Measurements from ENCODE around the gene RGS9.

Gene RGS9

DNA sequence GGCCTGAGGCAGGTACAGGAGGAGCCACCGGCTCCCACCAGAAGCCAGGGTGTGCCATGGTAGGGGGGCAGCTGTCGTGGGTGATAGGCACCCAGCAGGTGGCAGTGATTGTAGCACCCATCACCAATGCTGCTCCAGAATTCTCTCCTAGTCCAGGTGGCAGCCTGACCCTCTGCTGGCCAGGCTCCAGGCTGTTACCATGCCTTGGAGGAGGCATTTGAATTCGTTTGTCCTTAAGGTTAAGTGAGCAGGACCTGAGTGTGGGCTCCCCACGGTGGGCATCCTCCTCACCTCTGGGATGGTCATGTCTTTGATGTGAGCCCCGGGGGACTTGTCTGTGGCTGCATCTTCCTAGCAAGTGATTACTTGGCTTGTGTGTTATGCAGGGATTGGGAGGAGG, 59.4 kb downstream of the RGS9 start:
- DNase-seq (ENCODE audit: low read depth), result no peak
- no peak overlapping the region for H3K4me3 ChIP-seq (ENCODE audit: low read length)
- no peak for TF ChIP-seq CTCF (IDR thresholded peaks at IDR 0.05; ENCODE audit: insufficient read depth, low read depth, low read length, missing control alignments)

- no peak for DNase-seq (ENCODE audit: low read depth)
- TF ChIP-seq CTCF (IDR thresholded peaks at IDR 0.05; ENCODE audit: insufficient read depth, low read depth, low read length, missing control alignments), result no peak
- no peak overlapping the region for H3K4me3 ChIP-seq (ENCODE audit: low read length)
Observed at GRCh38 chr17:65197201-65197600, 60.0 kb downstream of the RGS9 start.

DNA sequence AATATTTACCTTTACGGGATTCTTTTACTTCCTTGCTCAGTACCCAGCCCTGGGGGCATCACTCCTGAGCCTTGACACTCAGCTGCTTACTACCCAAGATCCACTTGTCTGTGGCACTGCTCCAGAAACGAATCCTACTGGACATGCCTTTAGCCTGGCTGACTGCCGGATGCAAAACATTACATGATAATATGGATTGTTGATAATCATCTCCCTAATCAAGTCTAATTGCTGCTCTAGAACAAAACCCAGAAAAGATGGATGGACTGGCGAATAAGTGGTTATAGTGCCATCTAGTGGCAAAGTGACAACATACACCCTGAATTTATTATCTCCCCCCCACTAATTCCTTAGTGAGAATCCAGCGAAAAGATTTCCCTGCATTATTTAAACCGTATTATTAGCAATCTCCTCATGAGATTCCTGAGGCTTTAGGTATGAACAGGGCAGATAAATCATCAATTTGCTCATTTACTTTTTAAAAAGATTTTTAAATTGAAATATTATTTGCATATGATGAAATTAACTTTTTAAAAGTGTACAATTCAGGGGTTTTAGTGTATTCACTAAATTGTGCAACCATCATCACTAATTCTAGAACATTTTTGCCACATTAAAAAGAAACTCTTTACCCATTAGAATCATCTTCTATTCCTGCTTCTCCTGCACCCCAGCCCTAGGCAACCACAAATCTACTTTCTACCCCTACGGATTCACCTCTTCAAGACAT, 61.6 kb downstream of the RGS9 start:
- no peak overlapping the region for H3K4me3 ChIP-seq (ENCODE audit: low read length)
- TF ChIP-seq CTCF (IDR thresholded peaks at IDR 0.05; ENCODE audit: insufficient read depth, low read depth, low read length, missing control alignments), result peak; percentile 65
- peak; percentile 65 for DNase-seq (ENCODE audit: low read depth)

- no peak for TF ChIP-seq CTCF (IDR thresholded peaks at IDR 0.05; ENCODE audit: insufficient read depth, low read depth, low read length, missing control alignments)
- DNase-seq (ENCODE audit: low read depth), result no peak
- H3K4me3 ChIP-seq (ENCODE audit: low read length), result no peak overlapping the region
Observed at GRCh38 chr17:65201331-65201730, 64.2 kb downstream of the RGS9 start.

DNA sequence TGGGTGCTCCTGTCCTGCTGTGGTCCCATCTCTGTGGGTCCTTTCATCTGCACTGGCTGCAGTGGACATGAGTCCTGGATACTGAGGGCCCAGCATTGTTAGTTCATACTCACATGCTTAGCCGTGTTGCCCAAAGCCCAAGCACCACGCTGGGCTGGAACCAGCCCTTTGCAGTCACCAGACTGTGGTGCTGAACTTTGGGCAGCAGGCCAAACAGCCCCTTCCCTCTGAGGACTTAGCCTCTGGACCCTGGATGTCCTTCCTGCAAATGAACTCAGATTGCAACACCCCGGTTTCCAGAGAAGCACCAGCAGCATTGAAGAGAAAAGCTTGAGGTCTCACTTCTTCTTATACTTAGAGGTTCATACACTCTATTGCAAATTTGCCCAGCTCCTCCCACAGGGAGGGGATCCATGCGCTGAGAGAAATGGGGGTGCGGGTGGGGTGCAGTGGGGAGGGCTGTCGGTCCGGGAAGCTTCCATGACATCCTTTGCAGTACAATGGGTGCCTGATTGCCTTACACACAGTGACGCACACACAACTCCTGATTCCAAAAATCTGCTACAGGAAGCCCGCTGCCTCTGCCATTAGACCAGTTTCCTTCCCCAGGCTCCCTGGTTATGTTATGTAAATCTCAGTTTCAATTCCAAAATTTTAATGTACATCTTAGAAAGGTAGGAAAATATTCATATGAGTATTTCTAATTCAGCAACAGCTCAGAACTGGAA, 65.8 kb downstream of the RGS9 start:
- TF ChIP-seq CTCF (IDR thresholded peaks at IDR 0.05; ENCODE audit: insufficient read depth, low read depth, low read length, missing control alignments), result no peak

GRCh38 chr17:65204001-65204400, 66.8 kb downstream of the RGS9 start:
- no peak for TF ChIP-seq CTCF (IDR thresholded peaks at IDR 0.05; ENCODE audit: insufficient read depth, low read depth, low read length, missing control alignments)

More for the DNA sequence above, 65.8 kb downstream of the RGS9 start:
- no peak overlapping the region for H3K4me3 ChIP-seq (ENCODE audit: low read length)
- DNase-seq (ENCODE audit: low read depth), result no peak

More at GRCh38 chr17:65204001-65204400, 66.8 kb downstream of the RGS9 start:
- no peak for DNase-seq (ENCODE audit: low read depth)
- H3K4me3 ChIP-seq (ENCODE audit: low read length), result no peak overlapping the region
